ENCODE results near the gene RYR3.
A peak's percentile ranks its signal among the peaks of the same experiment; 100 is the strongest.

DNA sequence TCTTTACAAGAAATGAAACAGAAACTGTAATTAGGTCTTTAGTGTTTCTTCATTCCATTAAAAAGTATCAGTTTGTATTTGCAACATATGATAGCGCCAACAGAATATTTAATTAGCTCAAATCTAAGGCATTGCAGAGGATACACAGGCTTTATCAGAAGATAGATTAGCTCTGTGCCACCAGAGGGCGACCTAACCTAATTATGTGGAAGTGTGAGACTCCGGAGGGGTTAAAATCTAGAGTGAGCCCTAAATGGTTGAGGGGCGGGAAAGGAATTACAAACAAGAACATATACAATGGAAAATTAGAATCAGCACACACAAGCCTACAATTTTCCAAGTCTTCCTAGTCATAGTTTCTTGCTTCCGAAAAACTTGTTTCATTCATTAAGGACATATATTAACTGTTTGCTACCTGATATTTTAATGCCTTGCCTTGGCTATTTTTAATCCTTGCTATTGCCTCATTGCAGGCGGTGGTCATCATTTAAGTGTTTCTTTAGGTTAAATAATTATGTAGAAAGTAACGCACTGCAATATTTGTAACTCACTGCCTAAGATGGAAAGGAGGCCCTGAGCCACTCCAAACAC lies 18.0 kb upstream of the RYR3 start:
- TF ChIP-seq, protein P1, sequence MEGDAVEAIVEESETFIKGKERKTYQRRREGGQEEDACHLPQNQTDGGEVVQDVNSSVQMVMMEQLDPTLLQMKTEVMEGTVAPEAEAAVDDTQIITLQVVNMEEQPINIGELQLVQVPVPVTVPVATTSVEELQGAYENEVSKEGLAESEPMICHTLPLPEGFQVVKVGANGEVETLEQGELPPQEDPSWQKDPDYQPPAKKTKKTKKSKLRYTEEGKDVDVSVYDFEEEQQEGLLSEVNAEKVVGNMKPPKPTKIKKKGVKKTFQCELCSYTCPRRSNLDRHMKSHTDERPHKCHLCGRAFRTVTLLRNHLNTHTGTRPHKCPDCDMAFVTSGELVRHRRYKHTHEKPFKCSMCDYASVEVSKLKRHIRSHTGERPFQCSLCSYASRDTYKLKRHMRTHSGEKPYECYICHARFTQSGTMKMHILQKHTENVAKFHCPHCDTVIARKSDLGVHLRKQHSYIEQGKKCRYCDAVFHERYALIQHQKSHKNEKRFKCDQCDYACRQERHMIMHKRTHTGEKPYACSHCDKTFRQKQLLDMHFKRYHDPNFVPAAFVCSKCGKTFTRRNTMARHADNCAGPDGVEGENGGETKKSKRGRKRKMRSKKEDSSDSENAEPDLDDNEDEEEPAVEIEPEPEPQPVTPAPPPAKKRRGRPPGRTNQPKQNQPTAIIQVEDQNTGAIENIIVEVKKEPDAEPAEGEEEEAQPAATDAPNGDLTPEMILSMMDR (IDR thresholded peaks at IDR 0.05) = peak; percentile 84
- TF ChIP-seq ZFX (IDR thresholded peaks at IDR 0.05; ENCODE audit: borderline replicate concordance) = no peak
